SH-SY5Y (cell line): ENCODE results near the gene SDK1.

ENCODE experiments used
- GATA2 ChIP-seq: IDR thresholded peaks from 2 replicates; pipeline ENCODE4 v1.6.1; 2011; ENCODE audit warnings: mild to moderate bottlenecking, low read depth, low read length
- GATA3 ChIP-seq: IDR thresholded peaks from 2 replicates; pipeline ENCODE4 v1.6.1; 2011; ENCODE audit warnings: low read depth, mild to moderate bottlenecking, low read length, moderate library complexity

DNA sequence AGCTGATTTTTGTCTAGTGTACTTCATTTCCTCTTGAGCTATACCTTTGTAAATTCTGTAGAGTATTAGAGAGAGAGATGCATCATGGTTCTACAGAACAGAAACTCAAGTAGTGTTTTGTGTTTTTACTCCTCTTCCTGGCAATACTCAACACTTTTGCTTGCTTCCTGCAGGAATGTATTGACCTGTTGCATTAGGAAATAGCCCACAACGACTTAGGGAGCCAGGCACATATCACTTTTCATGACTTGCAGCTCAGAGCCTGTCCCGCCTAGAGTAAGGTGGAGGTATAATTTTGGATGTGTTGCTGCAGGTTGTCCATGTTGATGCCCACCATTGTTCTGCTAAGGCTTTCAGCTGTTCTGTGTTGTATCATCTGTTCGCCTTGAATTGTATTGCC is 216.3 kb downstream of the SDK1 start:
- TF ChIP-seq GATA2: no peak
- TF ChIP-seq GATA3: no peak
